ENCODE results near the gene RASSF8.

- TF ChIP-seq NBN (IDR thresholded peaks at IDR 0.05; ENCODE audit: low read depth): no peak
- TF ChIP-seq ATF2 (CRISPR knock-in tag; IDR thresholded peaks at IDR 0.05): no peak
- TF ChIP-seq CTCF (IDR thresholded peaks at IDR 0.05 in 2 of 3, conservative IDR thresholded peaks at IDR 0.05 in 1 of 3; ENCODE audit: insufficient read depth in 2 of 3, low read depth in 1 of 3, low read length in 3 of 3): no peak
- TF ChIP-seq ARID4B (CRISPR knock-in tag; IDR thresholded peaks at IDR 0.05): no peak
- no peak for TF ChIP-seq ILK (tag; IDR thresholded peaks at IDR 0.05; ENCODE audit: borderline replicate concordance, low read depth)
- no peak for TF ChIP-seq HNRNPUL1 (IDR thresholded peaks at IDR 0.05; ENCODE audit: low read length)
- no peak for TF ChIP-seq GABPA (tag; conservative IDR thresholded peaks at IDR 0.05; ENCODE audit: low read depth)
- TF ChIP-seq FOXJ3 (CRISPR knock-in tag; IDR thresholded peaks at IDR 0.05): no peak
- no peak for TF ChIP-seq BRF2 (IDR thresholded peaks at IDR 0.05; ENCODE audit: borderline replicate concordance, insufficient read depth, insufficient read length)
- TF ChIP-seq ZNF217 (CRISPR knock-in tag; IDR thresholded peaks at IDR 0.05): no peak
Observed at GRCh38 chr12:26000898-26001297, 42.4 kb downstream of the RASSF8 start.
